PC-3 (cell line): ENCODE results near the gene CLN3. TPM values are rescaled to one million over a fixed set of nuclear protein-coding genes. Genes with fewer than 3 reads are reported as not detected.
"Not testable (repeated sequence)": the region's sequence is repeated elsewhere in the genome, so short reads cannot be mapped to it uniquely, and the experiment has no call there.

ENCODE experiments used
- ATAC-seq: fragments of 200-7000 bp; cut with Tn5 transposase; 2 replicates; pipeline ENCODE4 v1.9.1; 2020; ENCODE audit warnings: mild to moderate bottlenecking, moderate library complexity
- BruUV-seq: library from RNA; stranded (reverse); fragments of 400-500 nt; replicated peaks from 2 replicates; lab custom pipeline; 2021; lab: Mats Ljungman, UMichigan
- CTCF ChIA-PET: fragments of 300-600 bp; sonication (Branson Sonifier 250); formaldehyde crosslinking; loops from one replicate; lab custom pipeline; 2022; ENCODE audit warnings: antibody characterized with exemption; lab: Charles Lee
- POLR2A ChIA-PET: fragments of 300-600 bp; sonication (Branson Sonifier 250); formaldehyde crosslinking; loops from one replicate; lab custom pipeline; 2022; ENCODE audit warnings: antibody characterized with exemption; ENCODE audit not compliant: unreplicated experiment; lab: Charles Lee
- DNase-seq: peaks from one replicate; pipeline ENCODE4 v3.0.0-alpha.2; 2015
- H2AFZ ChIP-seq: fragments of 300-600 bp; sonication (generic); 2 replicates; pipeline ENCODE4 v1.6.0; 2016; ENCODE audit warnings: antibody characterized with exemption, low read length
- H3F3A ChIP-seq: fragments of 300-600 bp; sonication (generic); one replicate; pipeline ENCODE4 v1.6.0; 2017; ENCODE audit warnings: antibody characterized with exemption, low read length, control low read depth, mild to moderate bottlenecking; ENCODE audit not compliant: unreplicated experiment
- H3K27ac ChIP-seq: fragments of 300-600 bp; sonication (generic); 2 replicates; pipeline ENCODE4 v1.5.1; 2016; ENCODE audit warnings: mild to moderate bottlenecking, low read length
- H3K27me3 ChIP-seq: fragments of 300-600 bp; sonication (generic); 2 replicates; pipeline ENCODE4 v1.6.1; 2016; ENCODE audit warnings: low read length, mixed read lengths
- H3K36me3 ChIP-seq: fragments of 300-600 bp; sonication (generic); 2 replicates; pipeline ENCODE4 v1.6.1; 2016; ENCODE audit warnings: low read depth, mixed run types, low read length, mixed read lengths
- H3K4me1 ChIP-seq: fragments of 300-600 bp; sonication (generic); 2 replicates; pipeline ENCODE4 v1.5.1; 2016; ENCODE audit warnings: low read length; ENCODE audit not compliant: insufficient read depth
- H3K4me2 ChIP-seq: fragments of 300-600 bp; sonication (generic); 2 replicates; pipeline ENCODE4 v1.6.0; 2016; ENCODE audit warnings: low read length
- H3K4me3 ChIP-seq: fragments of 300-600 bp; sonication (generic); 2 replicates; pipeline ENCODE4 v1.5.1; 2016; ENCODE audit warnings: mild to moderate bottlenecking, low read length, mixed read lengths
- H3K79me2 ChIP-seq: fragments of 300-600 bp; sonication (generic); 2 replicates; pipeline ENCODE4 v1.6.1; 2017; ENCODE audit warnings: low read length, mixed read lengths
- H3K9ac ChIP-seq: fragments of 300-600 bp; sonication (generic); 2 replicates; pipeline ENCODE4 v1.6.0; 2016; ENCODE audit warnings: mild to moderate bottlenecking, low read length
- H3K9me2 ChIP-seq: fragments of 300-600 bp; sonication (generic); replicated peaks from 2 replicates; pipeline ENCODE4 v1.6.1; 2016; ENCODE audit warnings: mixed run types, low read length, mixed read lengths
- H3K9me3 ChIP-seq: fragments of 300-600 bp; sonication (generic); 2 replicates; pipeline ENCODE4 v1.6.1; 2016; ENCODE audit warnings: low read length, mixed read lengths
- H4K20me1 ChIP-seq: fragments of 300-600 bp; sonication (generic); 2 replicates; pipeline ENCODE4 v1.6.1; 2016; ENCODE audit warnings: low read length, mixed read lengths
- EZH2 ChIP-seq: fragments of 300-600 bp; sonication (generic); IDR thresholded peaks from one replicate; pipeline ENCODE4 v1.6.1; 2017; ENCODE audit warnings: antibody characterized with exemption, mild to moderate bottlenecking, low read length; ENCODE audit not compliant: unreplicated experiment
- EZH2phosphoT487 ChIP-seq: fragments of 300-600 bp; sonication (generic); IDR thresholded peaks from 2 replicates; pipeline ENCODE4 v1.6.1; 2018; ENCODE audit warnings: mild to moderate bottlenecking, antibody characterized with exemption, low read length, borderline replicate concordance
- intact Hi-C: fragments of 100-400 bp; cut with micrococcal nuclease; formaldehyde crosslinking; loops from 2 replicates; pipeline ENCODE4 v1.9.0; 2023
- total RNA-seq: library from RNA; depleted of rRNA; stranded (reverse); fragments of >200 nt; gene quantifications from 2 replicates; pipeline ENCODE4 v1.2.3, GENCODE V29; 2014
- TF ChIP-seq, protein P1 (sequence below): fragments of 300-600 bp; sonication (generic); conservative IDR thresholded peaks from 2 replicates; pipeline ENCODE4 v1.5.1; 2017; ENCODE audit warnings: antibody characterized with exemption, low read depth, mild to moderate bottlenecking, low read length

CLN3 gene
- total RNA-seq, 1 experiment from 2014 or later = 13.3 TPM

DNA sequence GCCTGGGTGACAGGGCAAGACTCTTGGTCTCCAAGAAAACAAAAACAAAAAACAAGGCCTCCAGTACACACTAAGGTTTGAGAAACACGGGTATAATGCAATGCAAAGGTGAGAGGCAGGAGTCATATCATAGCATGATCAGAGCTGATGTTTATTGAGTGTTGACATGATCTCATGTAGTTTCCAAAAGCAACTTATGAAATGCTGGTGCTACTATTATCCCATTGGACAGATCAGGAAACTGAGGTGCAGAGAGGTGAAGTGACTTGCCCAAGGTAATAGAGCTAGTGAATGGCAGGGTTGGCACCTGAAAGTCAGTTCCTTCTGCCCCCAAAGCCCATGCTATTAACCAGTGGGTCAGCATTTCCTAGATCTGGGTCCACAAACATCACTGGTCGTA, 16.7 kb downstream of the CLN3 start:
- Histone ChIP-seq H3K4me3 (no peak overlapping the region), H4K20me1 (no peaks in the 10 kb centered on the region), H3K9me2 (no peaks in the 10 kb centered on the region), H3K9ac (no peak overlapping the region), H2AFZ (no peak overlapping the region), H3K4me2 (no peak overlapping the region), H3K36me3 (no peaks in the 10 kb centered on the region), H3K27me3 (no peaks in the 10 kb centered on the region), H3F3A (no peaks in the 10 kb centered on the region), H3K79me2 (no peaks in the 10 kb centered on the region), H3K27ac (no peak overlapping the region), H3K9me3 (no peaks in the 10 kb centered on the region), H3K4me1 (no peaks in the 10 kb centered on the region)
- ChIA-PET CTCF (no interaction called here), POLR2A (no interaction called here)
- TF ChIP-seq, protein P1, sequence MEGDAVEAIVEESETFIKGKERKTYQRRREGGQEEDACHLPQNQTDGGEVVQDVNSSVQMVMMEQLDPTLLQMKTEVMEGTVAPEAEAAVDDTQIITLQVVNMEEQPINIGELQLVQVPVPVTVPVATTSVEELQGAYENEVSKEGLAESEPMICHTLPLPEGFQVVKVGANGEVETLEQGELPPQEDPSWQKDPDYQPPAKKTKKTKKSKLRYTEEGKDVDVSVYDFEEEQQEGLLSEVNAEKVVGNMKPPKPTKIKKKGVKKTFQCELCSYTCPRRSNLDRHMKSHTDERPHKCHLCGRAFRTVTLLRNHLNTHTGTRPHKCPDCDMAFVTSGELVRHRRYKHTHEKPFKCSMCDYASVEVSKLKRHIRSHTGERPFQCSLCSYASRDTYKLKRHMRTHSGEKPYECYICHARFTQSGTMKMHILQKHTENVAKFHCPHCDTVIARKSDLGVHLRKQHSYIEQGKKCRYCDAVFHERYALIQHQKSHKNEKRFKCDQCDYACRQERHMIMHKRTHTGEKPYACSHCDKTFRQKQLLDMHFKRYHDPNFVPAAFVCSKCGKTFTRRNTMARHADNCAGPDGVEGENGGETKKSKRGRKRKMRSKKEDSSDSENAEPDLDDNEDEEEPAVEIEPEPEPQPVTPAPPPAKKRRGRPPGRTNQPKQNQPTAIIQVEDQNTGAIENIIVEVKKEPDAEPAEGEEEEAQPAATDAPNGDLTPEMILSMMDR = no peak
- no peak for TF ChIP-seq EZH2
- no peak for TF ChIP-seq EZH2phosphoT487
- intact Hi-C loops = no loop called here
- BruUV-seq = no TSS peak
- DNase-seq = no peak
- no peak for ATAC-seq

DNA sequence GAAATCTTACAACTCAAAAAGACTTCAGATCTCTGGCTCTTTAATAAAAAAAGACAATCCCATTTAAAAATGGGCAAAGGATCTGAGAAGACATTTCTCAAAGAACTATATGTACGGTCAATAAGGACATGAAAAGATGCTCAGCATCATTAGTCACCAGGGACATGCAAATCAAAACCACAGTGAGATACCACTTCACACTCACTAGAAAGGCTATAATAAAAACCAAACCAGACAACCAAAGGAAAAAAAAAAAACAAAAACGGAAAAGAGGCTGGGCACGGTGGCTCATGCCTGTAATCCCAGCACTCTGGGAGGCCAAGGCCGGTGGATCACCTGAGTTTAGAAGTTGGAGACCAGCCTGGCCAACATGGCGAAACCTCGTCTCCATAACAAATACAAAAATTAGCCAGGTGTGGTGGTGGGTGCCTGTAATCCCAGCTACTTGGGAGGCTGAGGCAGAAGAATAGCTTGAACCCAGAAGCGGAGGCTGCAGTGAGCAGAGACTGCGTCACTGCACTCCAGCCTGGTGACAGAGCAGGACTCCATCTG, 18.1 kb downstream of the CLN3 start:
- no peak overlapping the region for H3K4me2 ChIP-seq
- no peak overlapping the region for H3K27ac ChIP-seq
- no peaks in the 10 kb centered on the region for H3K9me3 ChIP-seq
- DNase-seq (no peak), ATAC-seq (no peak)
- H3K4me3 ChIP-seq = no peak overlapping the region
- no TSS peak for BruUV-seq
- CTCF ChIA-PET = no interaction called here
- TF ChIP-seq, protein P1 = no peak
- TF ChIP-seq EZH2 (no peak), EZH2phosphoT487 (no peak)
- H3K9me2 ChIP-seq = no peaks in the 10 kb centered on the region
- no peaks in the 10 kb centered on the region for H4K20me1 ChIP-seq
- H2AFZ ChIP-seq = no peak overlapping the region
- H3K36me3 ChIP-seq = no peaks in the 10 kb centered on the region
- POLR2A ChIA-PET = no interaction called here
- no peaks in the 10 kb centered on the region for H3F3A ChIP-seq
- no peaks in the 10 kb centered on the region for H3K79me2 ChIP-seq
- H3K27me3 ChIP-seq = no peaks in the 10 kb centered on the region
- intact Hi-C loops = no loop called here
- no peak overlapping the region for H3K9ac ChIP-seq
- H3K4me1 ChIP-seq = no peaks in the 10 kb centered on the region

DNA sequence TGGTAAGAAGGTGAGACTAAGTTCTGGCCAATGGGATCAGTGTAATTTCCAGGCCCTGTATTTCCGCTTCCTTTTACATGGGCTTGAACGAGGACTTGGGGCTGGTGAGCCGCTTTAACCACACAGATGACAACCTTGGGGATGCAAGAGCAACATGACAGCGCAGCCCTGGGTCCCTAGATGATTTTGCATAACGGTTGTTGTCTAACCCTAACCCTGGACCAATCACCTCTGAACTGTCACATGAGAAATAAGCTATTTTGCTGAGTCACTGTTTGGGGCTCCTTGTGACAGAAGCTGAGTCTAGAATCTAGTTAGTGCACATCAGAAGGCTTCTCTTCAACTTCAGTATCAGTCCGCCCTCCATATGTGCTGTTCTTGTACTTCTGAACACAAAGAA, 44.8 kb downstream of the CLN3 start:
- ATAC-seq, DNase-seq, CTCF ChIA-PET: not testable (repeated sequence)

DNA sequence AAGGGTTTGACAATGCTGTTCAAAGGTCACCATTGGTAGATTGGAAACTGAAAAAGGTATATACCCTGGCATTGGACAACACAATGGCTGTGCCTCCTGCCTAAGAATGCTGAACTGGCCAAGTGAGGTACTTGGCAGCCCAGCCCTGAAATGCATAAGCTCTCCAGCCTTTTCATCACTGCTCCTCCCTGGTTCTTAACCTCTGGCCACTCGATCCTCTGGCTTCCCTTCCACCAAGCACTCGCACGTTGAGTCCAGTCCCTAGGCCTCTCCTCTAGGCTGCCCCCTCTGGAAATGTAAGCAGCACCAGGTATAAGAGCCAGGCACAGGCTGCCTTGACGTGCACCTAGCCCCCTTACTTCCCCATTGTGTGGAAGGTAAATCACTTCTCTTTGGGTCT, 45.5 kb downstream of the CLN3 start:
- H2AFZ ChIP-seq, POLR2A ChIA-PET, BruUV-seq, H3K4me3 ChIP-seq, H3K9me3 ChIP-seq, CTCF ChIA-PET, DNase-seq, H3K4me1 ChIP-seq, ATAC-seq, H3K36me3 ChIP-seq, H3K27ac ChIP-seq, H4K20me1 ChIP-seq, H3K4me2 ChIP-seq, H3K27me3 ChIP-seq, H3K9ac ChIP-seq, H3K79me2 ChIP-seq, intact Hi-C loops, H3K9me2 ChIP-seq, H3F3A ChIP-seq: not testable (repeated sequence)

More for the DNA sequence above, 44.8 kb downstream of the CLN3 start:
- H3K4me1 ChIP-seq, H3K27me3 ChIP-seq, H4K20me1 ChIP-seq, POLR2A ChIA-PET, H3F3A ChIP-seq, BruUV-seq, H3K27ac ChIP-seq, H3K9me2 ChIP-seq, H3K9me3 ChIP-seq, H3K4me2 ChIP-seq, intact Hi-C loops, H3K36me3 ChIP-seq, H2AFZ ChIP-seq, H3K9ac ChIP-seq, H3K4me3 ChIP-seq, H3K79me2 ChIP-seq: not testable (repeated sequence)

GRCh38 chr16:28443943-28444342, 47.9 kb downstream of the CLN3 start:
- H3K9me3 ChIP-seq, H3K27me3 ChIP-seq, H3K4me2 ChIP-seq, H3K79me2 ChIP-seq, H3K9me2 ChIP-seq, BruUV-seq, H3K27ac ChIP-seq, H3F3A ChIP-seq, H3K9ac ChIP-seq, H3K36me3 ChIP-seq, intact Hi-C loops, POLR2A ChIA-PET, H4K20me1 ChIP-seq, H3K4me1 ChIP-seq, DNase-seq, CTCF ChIA-PET, H2AFZ ChIP-seq, H3K4me3 ChIP-seq, ATAC-seq: not testable (repeated sequence)
